ENCODE results near the gene KRTAP20-2. TPM values are rescaled to one million over a fixed set of nuclear protein-coding genes. Genes with fewer than 3 reads are reported as not detected.

The KRTAP20-2 gene
- total and polyA plus RNA-seq, 12 donors = not detected

GRCh38 chr21:30615199-30615598 is 19.8 kb upstream of the KRTAP20-2 start:
- Histone ChIP-seq H3K27me3 (no peaks in the 10 kb centered on the region), H3K4me1 (no peaks in the 10 kb centered on the region), H3K4me3 (no peak overlapping the region), H3K27ac (no peak overlapping the region), H3K36me3 (no peaks in the 10 kb centered on the region), H3K9me3 (peaks cover 0 to 12% (median 0%) of the 10 kb centered on the region in 11 donors)
- TF ChIP-seq, protein P1, sequence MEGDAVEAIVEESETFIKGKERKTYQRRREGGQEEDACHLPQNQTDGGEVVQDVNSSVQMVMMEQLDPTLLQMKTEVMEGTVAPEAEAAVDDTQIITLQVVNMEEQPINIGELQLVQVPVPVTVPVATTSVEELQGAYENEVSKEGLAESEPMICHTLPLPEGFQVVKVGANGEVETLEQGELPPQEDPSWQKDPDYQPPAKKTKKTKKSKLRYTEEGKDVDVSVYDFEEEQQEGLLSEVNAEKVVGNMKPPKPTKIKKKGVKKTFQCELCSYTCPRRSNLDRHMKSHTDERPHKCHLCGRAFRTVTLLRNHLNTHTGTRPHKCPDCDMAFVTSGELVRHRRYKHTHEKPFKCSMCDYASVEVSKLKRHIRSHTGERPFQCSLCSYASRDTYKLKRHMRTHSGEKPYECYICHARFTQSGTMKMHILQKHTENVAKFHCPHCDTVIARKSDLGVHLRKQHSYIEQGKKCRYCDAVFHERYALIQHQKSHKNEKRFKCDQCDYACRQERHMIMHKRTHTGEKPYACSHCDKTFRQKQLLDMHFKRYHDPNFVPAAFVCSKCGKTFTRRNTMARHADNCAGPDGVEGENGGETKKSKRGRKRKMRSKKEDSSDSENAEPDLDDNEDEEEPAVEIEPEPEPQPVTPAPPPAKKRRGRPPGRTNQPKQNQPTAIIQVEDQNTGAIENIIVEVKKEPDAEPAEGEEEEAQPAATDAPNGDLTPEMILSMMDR (IDR thresholded peaks at IDR 0.05) = no peak
- intact Hi-C loops (cut with DNase I) = no loop called here
- DNase-seq (no peak), ATAC-seq (no peak)

DNA sequence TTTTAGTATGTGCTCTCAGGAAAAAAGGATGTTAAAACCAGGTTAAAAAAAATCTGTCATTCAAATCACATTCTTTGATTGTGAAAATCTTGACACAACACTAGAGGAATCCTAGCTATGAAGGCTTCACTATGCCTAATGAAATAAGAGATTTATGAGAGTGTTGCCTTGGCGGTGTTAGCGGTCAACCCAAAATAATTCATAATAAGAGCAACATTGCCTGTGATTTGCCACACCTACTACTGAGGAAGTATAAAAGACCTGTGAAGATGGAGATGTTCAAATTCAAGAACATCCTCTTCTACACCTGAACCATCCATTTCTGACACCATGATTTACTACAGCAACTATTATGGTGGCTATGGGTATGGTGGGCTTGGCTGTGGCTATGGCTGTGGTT is 18.9 kb upstream of the KRTAP20-2 start, which contains the start of gene KRTAP20-1:
TSS of gene KRTAP20-1 (plus strand) at position 301 of the 400 bp plus-strand sequence. CDS start at position 331, 30 bp downstream.
- ATAC-seq = no peak
- no peak within 1 kb of the TSS for H3K4me3 ChIP-seq
- TF ChIP-seq, protein P1 (IDR thresholded peaks at IDR 0.05) = no peak
- H3K27ac ChIP-seq = no peak within 1 kb of the TSS
- intact Hi-C loops (cut with DNase I) = no loop called here
- H3K4me1 ChIP-seq = no peaks in the 10 kb centered on the region
- H3K36me3 ChIP-seq = no peaks in the 10 kb centered on the region
- WGBS, 2 donors = 95 to 97% methylated on average over 2 of the region's 2 CpGs
- H3K9me3 ChIP-seq = peaks cover 0 to 8% (median 0%) of the 10 kb centered on the region in 11 donors
- DNase-seq = no peak
- no peaks in the 10 kb centered on the region for H3K27me3 ChIP-seq

- TF ChIP-seq, protein P1 (IDR thresholded peaks at IDR 0.05) = no peak
- H3K27me3 ChIP-seq = no peaks in the 10 kb centered on the region
- peaks cover 0 to 10% (median 0%) of the 10 kb centered on the region in 11 donors for H3K9me3 ChIP-seq
- H3K4me1 ChIP-seq = no peaks in the 10 kb centered on the region
- no peaks in the 10 kb centered on the region for H3K36me3 ChIP-seq
- intact Hi-C loops (cut with DNase I) = no loop called here
- ATAC-seq (no peak), DNase-seq (no peak)
- no peak overlapping the region for H3K4me3 ChIP-seq
- no peak overlapping the region for H3K27ac ChIP-seq
Measured at GRCh38 chr21:30620080-30620479, 14.9 kb upstream of the KRTAP20-2 start.

DNA sequence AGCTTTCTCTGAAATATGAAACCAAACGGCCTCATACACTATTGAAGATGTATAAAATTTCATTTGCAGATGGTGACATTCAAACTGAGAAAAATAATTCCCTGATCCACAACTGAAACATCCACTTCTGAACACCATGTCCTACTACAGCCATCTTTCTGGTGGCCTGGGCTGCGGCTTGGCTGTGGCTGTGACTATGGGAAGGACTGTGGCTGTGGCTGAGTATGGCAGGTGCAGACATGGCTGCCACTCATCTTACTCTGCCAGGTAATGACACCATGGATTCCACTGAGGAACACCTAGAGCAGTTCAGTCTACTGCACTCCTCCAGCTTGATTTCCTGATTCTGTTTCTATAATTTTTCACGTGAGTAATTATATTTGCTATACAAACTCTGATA is 14.5 kb upstream of the KRTAP20-2 start, which contains the start of gene KRTAP20-4:
TSS of gene KRTAP20-4 (plus strand) at position 106 of the 400 bp plus-strand sequence.
- H3K4me1 ChIP-seq = no peaks in the 10 kb centered on the region
- intact Hi-C loops (cut with DNase I) = no loop called here
- no peaks in the 10 kb centered on the region for H3K36me3 ChIP-seq
- TF ChIP-seq, protein P1 (IDR thresholded peaks at IDR 0.05) = no peak
- no peaks in the 10 kb centered on the region for H3K27me3 ChIP-seq
- no peak for ATAC-seq
- no peak within 1 kb of the TSS for H3K4me3 ChIP-seq
- H3K9me3 ChIP-seq = peaks cover 0 to 11% (median 0%) of the 10 kb centered on the region in 11 donors
- H3K27ac ChIP-seq = no peak within 1 kb of the TSS
- DNase-seq = no peak
- WGBS, 2 donors = 78 to 88% methylated on average over 3 of the region's 3 CpGs
